AG08396 (cell line): ENCODE data around the gene RNASEH1.

Experiments
- DNase-seq: peaks from one replicate; pipeline ENCODE4 v3.0.0; 2012; ENCODE audit warnings: low spot score, mixed read lengths

The RNASEH1 gene

DNA sequence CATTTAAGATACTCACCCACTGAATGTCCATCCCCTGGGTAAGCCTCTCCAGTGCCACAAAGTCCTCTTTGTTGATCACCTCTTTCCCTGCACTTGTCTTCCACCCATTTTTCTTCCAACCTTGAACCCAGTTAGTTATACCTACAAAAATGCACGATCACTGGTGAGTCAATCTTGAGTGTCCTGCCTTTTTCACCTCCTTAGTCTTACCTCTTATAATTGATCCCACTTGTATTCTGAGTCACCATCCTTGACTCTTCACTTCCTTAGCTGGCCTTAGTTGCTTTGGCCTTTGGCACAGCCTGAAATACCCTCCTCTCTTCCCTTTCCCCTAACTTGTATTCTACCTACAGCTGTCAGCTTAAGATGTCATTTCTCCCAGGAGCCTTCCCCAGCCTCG, 10.2 kb downstream of the RNASEH1 start:
- DNase-seq: no peak

- DNase-seq: no peak
Observed at GRCh38 chr2:3545788-3546478, 12.2 kb downstream of the RNASEH1 start.

GRCh38 chr2:3543023-3543683, 15.0 kb downstream of the RNASEH1 start:
- DNase-seq: no peak

DNA sequence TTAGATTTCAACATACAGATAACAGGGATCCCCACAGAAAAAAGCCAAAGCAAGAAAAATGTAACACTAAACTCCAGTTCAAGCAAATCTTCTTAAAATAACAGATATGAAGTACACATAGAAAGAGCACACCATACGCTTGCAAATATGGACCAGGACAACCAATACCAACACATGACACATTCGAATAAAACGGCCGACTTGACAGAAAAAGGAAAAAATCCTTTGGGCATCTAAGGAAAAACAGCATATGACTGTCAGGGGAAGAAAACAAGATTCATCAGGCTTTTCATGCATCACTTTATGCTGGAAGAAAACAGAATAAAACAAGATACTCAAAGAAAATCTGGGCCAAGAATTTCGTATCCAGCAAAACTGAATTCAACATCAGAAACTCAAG, 16.0 kb downstream of the RNASEH1 start:
- DNase-seq: no peak

GRCh38 chr2:3539836-3540235, 18.3 kb downstream of the RNASEH1 start:
- DNase-seq: no peak

GRCh38 chr2:3536682-3537632, 21.2 kb downstream of the RNASEH1 start:
- DNase-seq: peak; percentile 73

GRCh38 chr2:3535794-3536681, 22.1 kb downstream of the RNASEH1 start:
- peak; percentile 91 for DNase-seq

DNA sequence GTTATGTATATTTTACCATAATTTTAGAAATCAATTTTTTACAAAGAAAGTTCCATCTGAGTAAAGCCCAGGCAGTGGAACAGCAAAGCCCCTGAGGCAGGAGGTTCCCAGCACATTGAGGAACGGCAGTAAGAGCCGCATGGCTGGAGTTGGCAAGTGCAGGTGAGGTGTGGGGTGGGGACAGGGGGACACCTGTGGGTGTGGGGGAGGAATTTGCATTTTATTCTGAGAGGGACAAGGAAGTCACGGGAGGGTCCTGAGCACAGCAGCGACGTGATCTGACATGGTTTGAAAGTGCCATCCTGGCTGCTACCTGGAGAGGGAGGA, 22.7 kb downstream of the RNASEH1 start:
- no peak for DNase-seq

- DNase-seq: no peak
Observed at GRCh38 chr2:3534251-3534814, 23.8 kb downstream of the RNASEH1 start.

DNA sequence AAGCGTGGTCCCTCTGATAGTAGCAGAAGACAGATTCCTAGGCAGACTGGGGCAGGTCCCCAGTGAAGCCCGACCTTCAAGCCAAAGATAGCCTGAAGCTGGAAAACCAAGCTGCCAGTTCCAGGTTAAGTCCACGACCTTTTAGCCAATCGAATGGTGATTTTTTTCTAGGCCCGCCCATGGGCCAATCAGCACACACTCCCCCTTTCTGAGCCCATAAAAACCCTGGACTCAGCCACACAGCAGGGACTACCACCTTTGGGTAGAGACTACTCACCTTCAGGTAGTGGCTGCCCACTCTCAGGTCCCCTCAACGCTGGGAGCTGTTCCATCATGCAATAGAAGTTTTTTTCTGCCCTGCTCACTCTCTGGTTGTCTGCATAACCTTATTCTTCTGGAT, 24.3 kb downstream of the RNASEH1 start:
- no peak for DNase-seq

- DNase-seq: no peak
Observed at GRCh38 chr2:3532941-3533340, 25.2 kb downstream of the RNASEH1 start.

DNA sequence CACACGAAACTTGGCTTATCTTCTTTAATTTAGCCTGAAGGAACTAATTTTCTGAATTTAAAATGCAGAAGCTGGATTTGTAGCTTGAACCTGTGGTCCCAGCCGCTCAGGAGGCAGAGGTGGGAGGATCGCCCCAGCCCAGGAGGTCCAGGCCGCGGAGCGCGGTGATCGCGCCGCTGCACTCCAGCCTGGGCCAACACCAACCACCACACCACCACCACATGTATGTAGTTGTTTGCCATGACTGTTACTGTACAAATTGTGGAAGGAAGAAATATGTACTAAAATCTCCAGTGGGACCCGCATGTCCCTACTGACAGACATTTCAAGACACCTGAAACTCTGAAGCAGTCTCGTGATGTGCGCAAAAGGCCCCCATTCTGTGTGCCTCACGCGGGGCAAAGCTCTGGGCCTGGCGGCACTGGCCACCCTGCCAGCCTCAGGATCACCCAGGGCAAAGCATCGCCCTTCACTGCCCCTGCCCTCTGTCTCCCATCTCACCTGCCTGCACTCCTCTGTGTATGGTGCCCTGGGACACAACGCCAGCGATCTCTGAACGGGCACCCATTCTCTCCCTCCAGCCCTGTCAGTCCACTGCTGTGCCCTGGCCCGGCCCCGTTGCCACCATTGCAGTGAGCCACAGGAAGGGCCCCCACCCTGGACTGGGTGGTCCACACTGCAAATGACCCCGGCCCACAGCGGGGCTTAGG, 28.7 kb downstream of the RNASEH1 start:
- no peak for DNase-seq

DNA sequence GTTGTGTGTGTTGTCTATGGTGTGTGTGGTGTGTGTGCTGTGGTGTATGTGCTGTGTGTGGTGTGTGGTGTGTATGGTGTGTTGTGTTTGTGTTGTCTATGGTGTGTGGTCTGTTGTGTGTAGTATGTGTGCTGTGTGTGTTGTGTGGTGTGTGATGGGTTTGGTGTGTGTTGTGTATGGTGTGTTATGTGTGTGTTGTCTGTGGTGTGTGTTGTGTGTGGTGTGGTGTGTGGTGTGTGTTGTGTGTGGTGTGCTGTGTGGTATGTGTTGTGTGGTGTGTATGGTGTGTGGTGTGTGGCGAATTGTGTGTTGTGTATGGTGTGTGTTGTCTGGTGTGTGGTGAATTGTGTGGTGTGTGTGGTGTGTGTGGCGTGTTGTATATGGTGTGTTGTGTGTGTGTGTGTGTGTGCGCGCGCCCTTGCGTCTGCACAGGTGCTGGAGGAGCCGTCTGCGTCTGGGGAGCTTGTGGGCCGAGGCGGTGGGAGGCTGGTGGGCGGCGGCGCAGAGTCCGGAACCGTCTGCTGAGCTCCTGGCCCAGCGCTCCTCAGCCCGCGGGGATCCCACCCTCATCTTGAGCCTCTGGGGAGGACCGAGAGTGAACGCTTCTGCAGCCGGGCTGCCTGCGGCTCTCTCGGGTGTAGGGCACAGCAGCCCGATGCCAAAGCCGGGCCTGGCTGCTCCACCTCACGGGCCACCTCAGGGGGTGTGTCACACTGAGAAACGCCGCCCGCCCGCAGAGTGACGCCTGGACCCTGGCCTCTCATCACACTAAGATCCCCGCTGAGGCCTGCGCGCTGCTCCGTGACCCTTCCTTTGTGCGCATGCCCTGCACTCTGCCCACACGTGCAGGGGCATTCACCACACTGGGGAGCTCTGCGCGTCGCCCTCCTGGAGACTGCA, 30.0 kb downstream of the RNASEH1 start:
- no peak for DNase-seq

GRCh38 chr2:3526871-3527270, 31.3 kb downstream of the RNASEH1 start:
- no peak for DNase-seq

DNA sequence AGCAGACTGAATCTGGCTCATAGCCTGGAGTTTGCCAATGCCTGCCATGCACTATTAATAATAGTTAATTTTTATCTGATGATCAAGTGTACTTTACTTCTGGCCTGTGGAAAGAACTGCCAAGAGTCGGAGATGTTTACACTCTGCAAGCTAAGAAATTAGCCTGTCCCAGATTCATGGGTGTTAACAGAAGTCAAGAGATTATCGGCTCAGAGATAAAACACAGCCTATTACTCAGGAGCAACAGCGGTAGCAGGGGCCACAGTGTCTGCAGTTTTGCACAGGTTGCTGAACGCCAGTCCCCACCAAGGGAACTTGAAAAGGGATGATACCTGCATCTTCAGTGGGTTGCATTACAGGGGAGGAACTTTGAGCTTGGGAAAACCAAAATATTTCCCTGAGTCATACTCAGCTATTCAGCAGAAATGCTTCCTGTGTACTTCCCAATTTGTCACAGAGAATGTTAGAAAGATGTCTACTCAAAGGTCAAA, 34.5 kb downstream of the RNASEH1 start:
- peak; percentile 76 for DNase-seq

DNA sequence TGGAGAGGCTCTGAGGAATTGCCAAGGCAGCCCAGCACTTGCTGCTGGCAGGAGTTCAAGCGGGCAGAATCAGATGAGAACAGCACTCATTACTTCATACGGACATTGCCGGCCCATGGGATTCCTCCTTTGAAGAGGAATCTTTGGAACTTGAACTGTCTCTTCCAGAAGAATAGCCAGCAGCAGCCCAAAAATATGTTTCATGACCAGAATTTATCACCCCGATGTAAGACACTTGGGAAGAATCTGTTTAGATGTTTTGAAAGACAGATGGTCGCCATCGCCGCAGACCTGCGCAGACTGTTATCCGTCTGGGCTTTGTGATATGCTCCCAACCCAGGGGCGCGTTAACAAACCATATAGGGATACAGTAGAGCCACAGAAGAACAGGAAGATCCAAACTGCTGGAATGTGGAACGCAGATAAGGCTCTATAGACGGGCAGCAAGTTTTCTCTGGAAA, 35.1 kb downstream of the RNASEH1 start:
- DNase-seq: peak; percentile 47

DNA sequence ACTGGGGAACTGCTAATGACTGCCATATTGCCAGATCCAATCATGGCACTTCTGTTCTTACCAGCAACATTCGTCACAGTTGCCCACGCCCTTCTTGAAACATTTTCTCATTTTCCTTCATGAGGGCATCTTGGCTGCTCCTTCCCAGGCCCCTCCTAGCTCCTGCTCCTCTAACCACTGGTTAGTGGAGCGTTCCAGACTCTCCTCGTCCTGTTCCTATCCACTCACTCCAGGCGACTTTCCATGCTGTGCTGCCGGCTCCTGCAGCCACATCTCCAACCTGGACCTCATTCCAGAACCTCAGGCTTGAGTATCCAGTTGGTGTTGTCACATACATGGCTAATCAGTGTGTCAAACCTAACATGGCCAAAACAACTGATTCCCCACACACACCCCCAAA, 37.5 kb downstream of the RNASEH1 start:
- no peak for DNase-seq

DNA sequence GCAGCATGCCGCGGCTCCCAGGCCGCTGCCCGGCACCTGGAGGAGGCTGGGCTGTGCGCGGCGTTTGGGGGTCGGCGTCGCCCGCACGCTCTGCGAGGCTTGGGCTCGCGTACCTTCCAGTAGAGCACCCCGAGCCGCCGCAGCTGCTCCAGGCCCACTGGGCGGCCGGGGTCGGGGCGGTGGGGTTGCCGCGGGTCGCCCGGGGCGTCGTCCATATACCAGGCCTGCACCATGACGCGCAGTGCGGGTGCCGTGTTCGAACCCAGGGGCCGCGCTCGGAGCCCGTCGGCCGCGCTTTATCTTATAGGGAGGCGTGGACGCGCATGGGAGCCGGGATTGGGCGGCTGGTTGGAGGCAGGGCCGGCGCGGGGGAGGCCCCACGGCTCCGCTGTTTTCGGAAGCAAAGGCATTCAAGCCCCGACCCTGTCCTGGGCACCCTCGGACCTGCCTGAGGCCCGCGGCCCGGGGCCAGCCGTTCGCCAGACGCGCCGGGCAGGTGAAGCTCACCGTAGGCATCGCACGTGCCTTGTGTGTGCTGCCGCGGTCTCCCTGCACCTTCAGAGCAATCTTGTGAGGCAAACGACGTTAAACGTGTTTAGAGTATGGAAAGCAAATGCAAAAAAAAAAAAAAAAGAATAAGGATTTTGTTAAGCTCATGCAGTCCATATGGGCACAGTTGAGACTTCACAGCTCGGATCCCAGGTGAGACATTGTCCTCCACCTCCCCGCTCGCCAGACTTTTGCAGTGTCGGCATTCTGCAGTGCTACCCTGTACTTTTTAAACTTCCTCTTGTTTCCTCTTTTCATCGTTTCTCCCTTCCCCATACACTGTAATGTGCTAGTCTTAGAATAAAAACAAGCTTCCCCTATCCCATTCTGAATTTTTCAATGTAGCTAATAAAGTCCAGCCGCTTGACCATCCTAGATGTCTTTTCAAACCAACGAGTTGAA, 38.6 kb downstream of the RNASEH1 start, which contains the start of gene ADI1:
TSS of gene ADI1 (minus strand) at position 277 of the 951 bp plus-strand sequence. CDS start at position 233, 44 bp downstream.
- peak; percentile 87 for DNase-seq
